H1 (cell line): ENCODE measurements around the gene OPCML.

Experiments used
- EP300 ChIP-seq, 2 experiments: IDR thresholded peaks; 1 replicate in 1 of 2; 2 replicates in 1 of 2; pipeline ENCODE4 v1.6.1; 2011 to 2012; ENCODE audit warnings: low read depth in 2 of 2, low read length in 2 of 2, mild to moderate bottlenecking in 2 of 2, borderline replicate concordance in 1 of 2, inconsistent platforms in 1 of 2, moderate library complexity in 1 of 2
- RXRA ChIP-seq: IDR thresholded peaks from 2 replicates; pipeline ENCODE4 v1.6.1; 2011; ENCODE audit warnings: low read depth, mild to moderate bottlenecking, low read length, moderate library complexity; ENCODE audit not compliant: insufficient read depth
- SAP30 ChIP-seq: fragments of 300-600 bp; sonication (generic); IDR thresholded peaks from 2 replicates; pipeline ENCODE4 v1.7.1; 2012; ENCODE audit warnings: low read length, moderate library complexity, mild to moderate bottlenecking, inconsistent platforms; ENCODE audit not compliant: insufficient read depth, insufficient replicate concordance
- ZNF274 ChIP-seq: IDR thresholded peaks from 2 replicates; pipeline ENCODE4 v1.7.0; 2012; ENCODE audit warnings: low read length, borderline replicate concordance; ENCODE audit errors: extremely low read depth

- TF ChIP-seq SAP30 (no peak), RXRA (no peak), ZNF274 (no peak), EP300 (IDR thresholded peaks at IDR 0.05; ENCODE audit: borderline replicate concordance in 1 of 2, low read depth in 2 of 2, low read length in 2 of 2) (no peak)
Observed at GRCh38 chr11:132422722-132423121, 1109.6 kb downstream of the OPCML start.
